DMS 273 treated with DMSO at 0.1 percent for 48 hours (cell line): ENCODE measurements around the gene SLC15A3.
A peak's percentile ranks its signal among the peaks of the same experiment; 100 is the strongest.

ENCODE experiments used
- DNase-seq: peaks from one replicate; lab custom pipeline; 2025; lab: John Stamatoyannopoulos, UW

Gene SLC15A3

GRCh38 chr11:60951904-60952741, at the start of gene SLC15A3:
TSS of gene SLC15A3 (minus strand) at chr11:60952176. CDS start at chr11:60951551, 625 bp downstream.
- DNase-seq, result no peak

DNA sequence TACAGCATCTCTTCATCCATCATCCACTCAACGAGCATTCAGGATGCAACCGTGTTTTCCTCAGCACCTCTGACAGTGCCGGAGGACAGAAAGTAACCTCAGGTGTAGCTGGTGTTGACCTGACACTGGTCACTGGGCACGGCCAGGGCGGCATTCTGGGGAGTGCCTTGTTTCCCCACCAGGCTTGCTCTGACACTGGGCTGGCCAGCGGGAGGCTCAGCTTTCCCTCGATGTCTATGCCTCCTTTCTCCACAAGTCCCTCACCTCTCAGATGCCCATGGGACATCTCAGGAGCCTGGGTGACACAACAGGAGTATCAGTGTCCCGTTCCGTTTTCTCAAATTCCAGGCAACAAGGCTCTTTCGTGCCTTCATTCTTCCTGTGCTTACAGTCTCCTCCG, 48.5 kb upstream of the SLC15A3 start:
- DNase-seq, result no peak

- DNase-seq, result no peak
These were observed 44.6 kb upstream of the SLC15A3 start for GRCh38 chr11:60996381-60997138.

- no peak for DNase-seq
These were observed 43.8 kb upstream of the SLC15A3 start for GRCh38 chr11:60995798-60996197.

DNA sequence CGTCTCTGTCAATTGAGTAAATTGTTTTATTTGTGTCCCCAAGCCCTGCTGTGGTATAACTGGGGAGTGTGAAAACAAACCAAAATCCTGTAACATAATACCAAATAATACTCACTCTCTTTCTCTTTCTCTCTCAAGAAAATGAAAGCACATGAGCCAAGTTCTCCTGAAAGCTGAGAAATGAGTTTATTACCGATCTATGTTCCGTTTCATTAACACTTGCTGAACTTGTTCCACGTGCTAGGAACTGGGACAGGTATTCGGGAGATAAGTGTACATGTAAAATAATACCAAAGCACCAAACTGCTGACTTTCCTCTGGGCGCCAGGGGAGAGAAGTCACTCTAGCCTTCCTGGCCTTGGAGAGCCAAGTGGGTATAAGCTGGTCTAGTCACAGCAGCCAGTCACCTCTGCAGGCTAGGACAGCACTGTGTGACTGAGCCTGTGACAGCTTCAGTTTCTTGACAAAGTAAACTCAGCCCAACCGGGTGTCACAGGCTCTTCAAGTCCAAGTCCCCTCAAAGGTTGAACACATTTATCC, 42.6 kb upstream of the SLC15A3 start:
- no peak for DNase-seq

- peak; percentile 24 for DNase-seq
These were observed 41.6 kb upstream of the SLC15A3 start for GRCh38 chr11:60993615-60994014.

DNA sequence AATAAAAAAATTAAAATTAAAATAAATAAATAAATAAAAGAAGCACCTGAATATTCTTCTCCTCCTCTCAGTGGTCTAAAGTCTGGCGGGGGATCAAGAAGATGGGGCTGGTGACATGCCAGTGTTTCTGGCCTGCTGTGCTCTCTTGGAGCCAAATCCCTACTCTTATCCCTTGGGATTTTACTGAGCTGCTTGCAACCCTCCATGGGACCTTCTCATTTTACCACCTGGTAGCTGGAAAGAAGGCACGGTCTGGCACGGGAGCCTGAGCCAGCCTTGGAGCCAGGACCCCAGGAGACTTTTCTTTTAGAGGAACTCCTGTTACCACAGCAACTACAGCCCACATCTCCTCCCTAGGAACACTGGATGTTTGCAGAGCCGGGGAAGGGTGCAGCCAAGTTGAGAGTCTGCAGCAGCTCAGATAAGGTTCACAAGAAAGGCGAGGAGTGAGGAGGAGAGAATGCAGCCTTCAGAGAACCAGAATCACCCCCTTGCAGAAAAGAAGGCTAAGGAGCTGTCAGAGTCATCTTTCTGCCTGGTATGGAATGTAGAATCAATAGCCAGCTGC, 41.0 kb upstream of the SLC15A3 start:
- peak; percentile 52 for DNase-seq

DNA sequence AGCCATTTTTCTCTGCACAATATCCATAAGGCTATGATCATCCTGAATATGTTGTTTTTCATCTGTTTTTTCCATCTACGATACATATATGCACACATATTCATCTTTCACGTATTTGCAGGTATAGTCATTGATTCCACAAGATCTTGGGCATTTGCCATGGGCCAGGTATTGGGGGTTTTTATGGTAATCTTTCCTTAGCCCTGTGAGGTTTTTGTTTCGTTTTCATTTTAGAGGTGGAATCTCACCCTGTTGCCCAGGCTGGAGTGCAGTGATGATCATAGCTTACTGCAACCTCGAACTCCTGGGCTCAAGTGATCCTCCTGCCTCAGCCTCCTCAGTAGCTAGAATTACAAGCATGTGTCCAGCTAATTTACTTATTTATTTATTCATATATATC, 39.5 kb upstream of the SLC15A3 start:
- no peak for DNase-seq

DNA sequence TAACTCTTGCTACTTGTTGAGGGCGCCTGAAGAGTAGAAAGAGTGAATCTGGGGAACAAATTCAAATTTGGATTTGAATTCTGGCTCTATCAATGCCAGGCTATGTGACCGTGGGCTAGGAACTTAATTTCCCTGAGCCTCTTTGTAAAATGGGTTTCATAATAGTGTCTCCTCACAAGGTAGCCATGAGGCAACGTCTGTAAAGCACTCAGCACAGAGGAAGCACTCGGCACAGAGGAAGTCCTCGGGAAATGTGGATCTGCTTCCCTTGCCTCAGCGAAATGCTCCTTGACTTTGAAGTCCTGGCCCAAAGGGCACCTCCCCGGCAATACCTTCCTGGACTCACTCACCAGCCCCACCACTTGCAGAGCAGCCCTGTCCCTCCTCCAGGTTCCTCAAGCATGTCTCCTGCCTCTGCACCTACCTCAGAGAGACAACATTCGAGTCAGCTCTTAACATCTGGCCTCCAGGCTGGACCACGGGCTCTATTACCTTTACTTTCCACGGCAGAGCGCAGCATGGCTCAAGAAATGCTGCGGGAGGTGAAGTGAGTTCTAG, 37.2 kb upstream of the SLC15A3 start:
- no peak for DNase-seq

DNA sequence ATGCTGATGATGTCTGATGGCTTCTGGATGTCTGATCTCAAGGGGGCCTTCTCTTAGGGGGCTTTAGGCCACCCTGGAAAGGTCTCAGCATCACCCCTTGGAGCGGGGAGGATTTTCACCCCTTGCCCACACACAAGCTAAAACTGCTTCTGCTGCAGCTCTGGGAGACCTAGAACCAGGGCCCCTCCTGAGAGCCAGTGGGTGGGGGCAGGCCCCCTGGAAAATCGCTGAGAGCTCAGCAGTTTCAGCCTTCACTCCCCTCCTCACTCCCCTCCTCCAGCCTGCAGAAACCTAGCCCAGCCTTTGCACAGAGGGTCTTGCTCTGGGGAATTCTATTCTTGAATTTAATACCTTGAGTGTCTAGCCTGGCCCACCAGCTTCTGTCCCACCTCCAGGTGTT, 36.7 kb upstream of the SLC15A3 start:
- no peak for DNase-seq

GRCh38 chr11:60987577-60988277, 35.8 kb upstream of the SLC15A3 start:
- DNase-seq, result no peak

DNA sequence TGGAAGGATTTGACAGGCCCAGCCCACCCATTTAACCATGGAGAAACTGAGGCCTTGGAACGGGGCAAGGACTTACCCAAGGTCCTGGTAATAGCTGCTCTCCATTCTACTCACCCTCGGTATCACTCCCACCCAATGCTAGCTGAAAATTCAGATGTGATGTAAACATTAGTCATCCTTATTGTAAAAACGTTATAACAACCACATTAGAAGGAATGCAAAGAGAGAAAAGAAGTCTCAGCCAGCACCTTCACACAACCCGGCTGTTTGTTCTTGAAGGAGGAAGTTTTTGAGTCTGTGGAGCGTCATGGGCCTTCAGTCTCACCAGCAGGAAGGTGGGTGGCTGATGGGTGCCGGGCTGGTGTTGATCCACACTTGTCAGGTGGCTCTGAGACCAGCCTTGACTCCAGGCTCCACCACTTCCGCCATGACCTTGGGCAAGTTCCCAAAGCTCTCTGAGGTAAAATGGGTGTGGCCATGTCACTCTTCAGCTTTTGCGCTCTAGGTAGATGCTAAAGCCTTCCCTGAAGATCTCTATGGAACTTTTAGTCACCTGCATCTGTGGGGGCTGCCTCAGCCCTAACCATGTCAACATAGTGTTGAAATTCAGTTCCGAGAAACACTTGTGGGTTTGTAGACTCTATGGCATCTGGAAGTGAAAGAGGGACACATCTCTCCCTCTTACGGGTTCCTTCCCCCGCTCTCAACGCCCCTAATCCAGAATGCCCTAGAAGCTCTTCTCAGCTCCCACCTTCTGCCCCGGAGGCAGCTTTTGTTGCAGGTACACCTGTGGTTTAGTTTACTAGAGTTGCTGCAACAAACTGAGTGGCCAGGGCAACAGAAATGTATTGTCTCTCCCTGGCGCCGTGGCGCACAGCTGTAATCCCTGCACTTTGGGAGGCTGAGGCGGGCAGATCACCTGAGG, 34.3 kb upstream of the SLC15A3 start:
- no peak for DNase-seq

DNA sequence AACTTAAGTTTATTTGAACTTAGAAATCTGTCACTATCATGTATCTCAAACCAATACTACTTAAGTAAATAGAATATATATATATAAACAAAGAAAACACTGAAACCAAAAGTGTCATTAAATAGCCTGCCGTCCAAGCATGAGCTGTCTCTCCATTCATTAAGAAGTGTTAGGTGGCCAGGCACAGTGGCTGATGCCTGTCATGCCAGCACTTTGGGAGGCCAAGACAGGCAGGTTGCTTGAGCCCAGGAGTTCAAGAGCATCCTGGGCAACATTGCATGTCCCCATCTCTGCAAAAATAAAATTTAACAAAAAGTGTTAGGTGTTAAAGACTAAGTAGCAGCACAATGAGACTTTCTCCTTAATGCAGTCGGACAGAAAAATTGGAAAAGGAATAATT, 33.5 kb upstream of the SLC15A3 start:
- no peak for DNase-seq

- no peak for DNase-seq
These were observed 32.7 kb upstream of the SLC15A3 start for GRCh38 chr11:60984636-60985035.

- DNase-seq, result no peak
These were observed 32.2 kb upstream of the SLC15A3 start for GRCh38 chr11:60984149-60984548.

- no peak for DNase-seq
These were observed 30.2 kb upstream of the SLC15A3 start for GRCh38 chr11:60982184-60982583.

GRCh38 chr11:60981515-60981914, 29.5 kb upstream of the SLC15A3 start:
- no peak for DNase-seq

GRCh38 chr11:60978546-60979380, 26.8 kb upstream of the SLC15A3 start:
- DNase-seq, result peak; percentile 48

GRCh38 chr11:60977836-60978235, 25.9 kb upstream of the SLC15A3 start:
- DNase-seq, result no peak

GRCh38 chr11:60977224-60977623, 25.2 kb upstream of the SLC15A3 start:
- no peak for DNase-seq
